ENCODE measurements around the gene FSD1L. TPM values are rescaled to one million over a fixed set of nuclear protein-coding genes. Genes with fewer than 3 reads are reported as not detected.

Gene FSD1L
- 10.8 TPM for total RNA-seq
- long read RNA-seq, partial matches to known transcripts, result 1 of 10 reads
- long read RNA-seq, other reads (novel, unspliced or antisense), result 8 of 10 reads

DNA sequence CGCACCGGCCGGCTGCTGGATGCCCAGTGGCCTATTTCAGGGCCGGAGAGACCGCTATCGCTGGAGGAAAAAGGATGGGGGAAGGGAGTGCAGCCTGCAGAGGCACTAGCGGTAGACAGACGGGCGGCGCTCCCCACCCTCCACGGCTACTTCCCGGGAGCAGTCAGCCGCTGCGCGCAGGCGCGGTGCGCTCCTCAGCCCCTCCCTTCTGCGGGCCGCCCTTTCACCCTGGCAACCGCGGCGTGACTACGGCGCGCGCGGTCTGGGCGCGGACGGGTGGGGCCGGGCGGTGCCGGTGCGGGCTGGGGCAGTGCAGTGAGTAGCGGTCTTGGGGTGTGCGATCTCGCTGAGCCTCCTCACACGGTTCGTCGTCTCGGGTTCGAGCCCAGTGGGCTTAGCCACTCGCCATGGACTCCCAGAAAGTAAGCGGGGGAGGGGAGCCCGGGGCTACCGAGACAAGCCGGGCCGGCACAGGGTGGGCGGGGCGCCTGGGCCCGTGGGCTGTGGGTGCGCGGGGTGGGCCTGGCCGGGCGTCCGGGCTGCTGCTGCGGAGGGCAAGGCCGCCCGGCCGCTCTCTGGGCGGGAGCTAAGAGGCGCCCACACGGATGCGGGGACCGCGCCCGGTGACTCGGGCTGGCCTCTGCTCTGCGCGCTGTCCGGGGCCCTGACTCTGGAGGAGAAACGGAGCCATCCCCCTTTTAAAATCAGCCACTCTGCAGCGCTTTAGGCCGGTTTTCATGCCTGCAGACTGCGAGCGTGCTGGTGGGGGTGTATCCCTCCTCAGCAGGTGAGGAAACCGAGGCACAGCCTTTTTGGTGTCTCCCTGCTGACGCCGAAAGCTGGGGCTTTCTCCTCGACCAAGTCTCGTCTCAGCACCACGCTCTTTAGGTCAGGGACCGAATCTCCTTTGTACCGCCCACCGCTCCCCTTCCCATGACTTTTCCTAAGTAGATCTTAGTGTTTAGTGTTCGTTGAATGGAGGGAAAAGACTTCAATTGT lies at the start of gene FSD1L:
FSD1L (plus strand) TSS at position 221 of the 999 bp plus-strand sequence; CDS start at position 408, 187 bp downstream.
- intact Hi-C loops (cut with DNase I), result loop anchor here (10.0 kb wide), 2 partner anchors 203 to 247 kb away; partner anchors contain the start of genes SLC44A1 and TMEM38B
- DNase-seq (ENCODE audit: low spot score), result peak; percentile 97

- intact Hi-C loops (cut with DNase I), result no loop called here
Measured at GRCh38 chr9:105399117-105399516, 48.7 kb upstream of the FSD1L start.

DNA sequence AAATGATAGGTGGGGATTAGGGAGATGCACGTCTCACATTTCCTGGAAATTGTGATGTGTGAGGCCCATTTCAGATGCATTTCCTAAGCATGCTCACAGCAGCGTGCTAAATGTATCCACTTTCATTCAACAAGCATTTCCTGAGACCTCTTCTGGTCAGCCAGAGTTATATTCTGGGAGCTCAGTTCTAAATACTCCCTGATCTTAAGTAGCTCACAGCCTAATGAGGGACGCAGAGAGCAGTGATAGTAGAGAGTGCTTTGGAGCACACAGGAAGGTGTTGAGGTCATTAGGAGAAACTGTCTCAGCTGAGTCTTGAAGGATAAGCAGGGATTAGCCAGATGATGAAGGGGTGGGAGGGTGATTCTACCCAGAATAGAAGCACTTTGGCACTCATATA lies 46.2 kb upstream of the FSD1L start:
- intact Hi-C loops (cut with DNase I), result no loop called here
- DNase-seq (ENCODE audit: low spot score), result no peak

More at GRCh38 chr9:105399117-105399516, 48.7 kb upstream of the FSD1L start:
- DNase-seq (ENCODE audit: low spot score), result no peak

DNA sequence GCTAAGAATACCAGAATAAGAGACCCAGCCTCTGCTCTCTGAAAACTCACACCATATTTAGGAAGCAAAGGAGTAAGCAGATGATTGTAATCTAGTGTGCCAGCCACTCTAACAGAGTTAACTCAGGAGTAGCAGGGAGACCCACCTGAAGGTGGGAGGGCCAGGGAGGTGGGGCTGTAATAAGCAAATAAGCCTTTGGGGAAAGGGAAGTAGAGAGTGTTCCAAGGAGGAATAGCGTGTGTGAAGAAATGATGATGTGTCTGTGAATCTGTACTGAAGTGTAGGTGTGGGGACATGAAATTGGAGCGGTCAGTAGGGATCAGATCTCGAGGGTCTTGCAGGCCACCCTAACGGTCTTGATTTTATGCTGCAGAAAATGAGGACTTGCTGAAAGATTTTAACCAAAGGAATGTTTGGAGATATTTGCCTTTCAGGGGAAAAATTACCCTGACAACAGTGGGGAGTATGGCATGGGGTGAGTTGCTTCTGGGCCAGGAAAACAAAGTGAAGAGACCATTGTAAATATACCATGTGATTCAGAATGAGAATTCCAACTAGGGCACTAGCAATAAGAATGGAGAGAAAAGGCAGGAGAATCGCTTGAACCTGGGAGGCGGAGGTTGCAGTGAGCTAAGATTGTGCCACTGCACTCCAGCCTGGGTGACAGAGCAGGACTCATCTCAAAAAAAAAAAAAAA lies 44.1 kb upstream of the FSD1L start:
- DNase-seq (ENCODE audit: low spot score), result no peak
- intact Hi-C loops (cut with DNase I), result no loop called here

GRCh38 chr9:105405514-105406131 lies 42.2 kb upstream of the FSD1L start:
- intact Hi-C loops (cut with DNase I), result no loop called here
- no peak for DNase-seq (ENCODE audit: low spot score)

DNA sequence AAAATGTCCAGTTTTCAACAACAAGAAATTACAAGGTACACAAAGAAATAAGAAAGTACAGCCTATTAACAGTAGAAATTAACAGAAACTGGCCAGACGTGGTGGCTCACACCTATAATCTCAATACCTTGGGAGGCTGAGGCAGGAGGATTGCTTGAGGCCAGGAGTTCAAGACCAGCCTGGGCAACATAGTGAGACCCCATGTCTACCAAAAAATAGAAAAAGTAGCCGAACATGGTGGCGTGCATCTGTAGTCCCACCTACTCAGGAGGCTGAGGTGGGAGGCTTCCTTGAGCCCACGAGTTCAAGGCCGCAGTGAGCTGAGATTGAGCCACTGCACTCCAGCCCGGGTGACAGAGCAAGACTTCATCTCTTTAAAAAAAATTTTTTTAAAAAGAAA lies 41.5 kb upstream of the FSD1L start:
- DNase-seq (ENCODE audit: low spot score), result no peak
- intact Hi-C loops (cut with DNase I), result no loop called here

DNA sequence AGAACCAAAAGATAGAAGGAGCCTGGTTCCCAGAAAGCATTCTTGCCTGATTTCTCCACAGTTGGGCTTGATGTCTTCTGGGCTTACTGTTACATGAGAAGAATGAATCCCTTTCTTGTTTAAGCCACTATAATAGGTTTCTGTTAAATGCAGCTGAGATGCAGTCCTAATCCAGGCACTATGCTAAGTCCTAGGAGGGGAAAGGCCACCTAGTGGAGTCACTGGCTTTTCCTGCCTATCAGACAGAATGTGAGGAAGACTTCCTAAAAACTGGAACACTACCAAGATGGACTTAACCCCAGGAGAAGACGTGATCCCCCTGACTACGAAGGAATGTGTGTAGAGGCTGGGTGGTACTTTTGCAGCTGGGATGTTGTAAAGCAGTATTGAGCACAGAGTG lies 34.3 kb upstream of the FSD1L start:
- intact Hi-C loops (cut with DNase I), result loop anchor here (10.0 kb wide), 1 partner anchor 609 kb away; no protein-coding TSS in a partner anchor
- no peak for DNase-seq (ENCODE audit: low spot score)

DNA sequence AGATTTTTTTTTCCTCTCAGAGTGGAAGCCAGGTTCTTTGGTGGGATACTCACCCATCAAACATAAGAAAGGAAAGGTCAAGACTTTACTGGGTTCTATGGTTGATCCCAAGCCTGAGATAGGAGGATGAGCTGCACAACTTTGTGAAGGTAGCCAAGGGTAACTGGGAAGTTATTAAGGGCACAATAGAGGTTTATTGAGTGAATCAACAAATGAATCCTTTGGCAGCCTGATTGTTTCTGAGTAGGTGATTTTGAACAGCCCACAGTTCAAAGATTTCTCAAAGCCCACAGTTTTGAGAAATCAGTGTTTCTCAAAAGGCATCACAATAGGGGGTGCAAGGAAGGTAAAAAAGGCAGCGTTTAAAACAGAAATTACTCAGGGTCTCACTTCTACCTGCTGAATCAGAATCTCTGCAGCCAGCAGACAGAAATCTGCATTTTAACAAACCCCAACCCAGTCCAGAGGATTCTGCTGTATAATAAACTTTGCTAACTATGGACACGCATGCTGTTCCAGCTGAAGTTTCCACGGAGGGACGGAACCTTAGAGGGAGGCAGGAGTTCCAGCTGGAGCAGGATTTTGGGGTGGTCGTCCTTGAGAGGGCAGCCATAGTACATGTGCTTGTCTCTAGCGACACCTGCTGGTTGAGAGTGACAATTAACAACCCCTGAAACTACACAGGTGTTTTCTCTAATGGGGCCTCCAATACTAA lies 32.7 kb upstream of the FSD1L start:
- no peak for DNase-seq (ENCODE audit: low spot score)
- intact Hi-C loops (cut with DNase I), result loop anchor here (2.0 to 10.0 kb wide), 3 partner anchors 256 to 610 kb away; no protein-coding TSS in a partner anchor

DNA sequence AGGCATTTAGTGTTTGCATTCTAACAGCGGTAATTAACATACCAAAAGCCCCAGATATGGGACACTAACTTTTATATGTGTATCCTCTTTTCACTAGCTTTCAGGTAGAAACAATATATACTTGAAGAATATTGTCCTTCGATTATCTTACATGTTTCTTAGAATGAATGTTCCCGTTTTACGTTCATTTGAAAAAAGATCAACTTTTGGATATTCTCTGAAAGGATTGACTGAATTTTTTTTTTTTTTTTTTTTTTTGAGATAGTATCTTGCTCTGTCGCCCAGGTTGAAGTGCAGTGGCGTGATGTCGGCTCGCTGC lies 32.2 kb upstream of the FSD1L start:
- intact Hi-C loops (cut with DNase I), result loop anchor here (2.0 to 10.0 kb wide), 3 partner anchors 257 to 611 kb away; no protein-coding TSS in a partner anchor
- no peak for DNase-seq (ENCODE audit: low spot score)

- DNase-seq (ENCODE audit: low spot score), result no peak
- intact Hi-C loops (cut with DNase I), result loop anchor here (5.0 to 10.0 kb wide), 2 partner anchors 555 to 612 kb away; no protein-coding TSS in a partner anchor
Measured at GRCh38 chr9:105416840-105417239, 31.0 kb upstream of the FSD1L start.

DNA sequence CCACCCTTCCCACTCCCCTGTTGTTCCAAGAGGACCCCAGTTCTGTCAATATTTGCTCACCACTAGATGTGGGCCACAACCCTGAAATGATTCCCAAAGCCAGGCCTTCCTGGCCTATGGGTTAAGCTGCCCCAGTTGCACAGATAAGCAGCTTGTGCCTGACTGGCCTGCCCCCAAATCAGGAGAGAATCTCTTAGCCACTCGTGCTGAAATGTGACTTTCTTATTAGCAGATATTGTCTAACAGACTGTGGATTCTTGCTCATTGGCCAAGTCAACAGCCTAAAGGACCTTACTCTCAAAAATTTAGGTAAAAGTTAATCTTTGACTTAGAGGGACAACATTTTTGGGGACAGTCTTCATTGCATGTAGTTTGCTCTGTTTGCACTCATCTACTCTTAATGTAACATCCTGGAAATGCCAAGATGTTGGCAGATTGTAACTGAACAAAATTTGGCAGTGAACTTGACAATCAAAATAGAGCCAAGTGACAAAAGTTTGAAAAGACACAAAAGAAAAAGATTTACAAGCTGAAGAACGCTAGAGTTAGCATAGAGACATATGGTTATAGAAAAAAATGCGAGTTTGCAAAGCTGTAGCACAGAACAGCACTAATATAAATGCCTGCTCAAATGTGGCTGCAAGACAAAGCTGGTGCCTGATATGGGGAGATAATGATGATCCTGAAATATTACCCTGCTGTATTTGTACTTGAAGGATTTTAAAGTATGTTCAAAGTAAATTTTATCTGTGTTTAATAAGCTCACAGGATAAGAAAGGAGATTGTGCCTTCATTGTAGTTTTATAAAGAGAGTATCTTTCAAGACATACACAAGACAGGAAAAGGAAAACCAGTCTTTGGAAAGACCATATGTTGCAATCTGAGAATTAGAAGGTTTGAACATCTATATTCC lies 29.0 kb upstream of the FSD1L start:
- no peak for DNase-seq (ENCODE audit: low spot score)
- intact Hi-C loops (cut with DNase I), result loop anchor here (5.0 to 10.0 kb wide), 2 partner anchors 557 to 614 kb away; no protein-coding TSS in a partner anchor

DNA sequence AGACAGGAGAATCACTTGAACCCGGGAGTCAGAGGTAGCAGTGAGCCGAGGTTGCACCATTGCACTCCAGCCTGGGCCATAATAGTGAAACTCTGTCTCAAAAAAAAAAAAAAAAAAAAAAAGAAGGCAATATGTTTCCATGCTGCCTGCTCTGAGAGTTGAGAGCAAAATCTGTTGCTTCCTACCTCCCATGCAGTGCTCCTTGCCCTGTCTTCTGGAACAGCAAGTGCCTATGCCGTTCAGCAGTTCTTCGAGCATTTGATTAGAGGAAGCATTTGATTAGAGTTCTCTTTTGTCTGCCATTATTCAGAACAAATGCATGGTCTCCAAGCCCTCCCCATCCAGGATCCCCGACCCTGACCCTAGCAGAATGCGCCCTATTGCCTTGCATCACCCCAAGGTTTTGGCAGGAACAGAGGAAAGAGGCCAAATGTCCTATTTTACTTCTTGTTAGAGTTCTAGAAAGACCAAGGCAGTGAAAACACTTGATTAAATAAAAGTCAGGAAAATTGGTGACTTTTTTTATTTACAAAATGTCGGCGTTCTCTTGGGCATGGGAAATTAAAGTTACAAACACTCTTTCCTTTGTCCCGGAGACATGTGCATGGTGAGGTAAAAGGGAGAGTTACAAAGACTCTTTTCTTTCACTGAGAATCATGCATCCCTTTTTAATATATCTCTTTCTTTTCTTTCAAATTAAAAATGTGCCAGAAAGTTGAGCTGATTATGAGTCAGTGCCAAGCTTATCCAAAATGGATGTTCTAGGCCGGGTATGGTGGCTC lies 27.8 kb upstream of the FSD1L start:
- no peak for DNase-seq (ENCODE audit: low spot score)
- intact Hi-C loops (cut with DNase I), result loop anchor here (5.0 to 10.0 kb wide), 3 partner anchors 55 to 615 kb away; no protein-coding TSS in a partner anchor

GRCh38 chr9:105421154-105421553 lies 26.7 kb upstream of the FSD1L start:
- intact Hi-C loops (cut with DNase I), result loop anchor here (10.0 kb wide), 1 partner anchor 54 kb away; no protein-coding TSS in a partner anchor
- DNase-seq (ENCODE audit: low spot score), result no peak

DNA sequence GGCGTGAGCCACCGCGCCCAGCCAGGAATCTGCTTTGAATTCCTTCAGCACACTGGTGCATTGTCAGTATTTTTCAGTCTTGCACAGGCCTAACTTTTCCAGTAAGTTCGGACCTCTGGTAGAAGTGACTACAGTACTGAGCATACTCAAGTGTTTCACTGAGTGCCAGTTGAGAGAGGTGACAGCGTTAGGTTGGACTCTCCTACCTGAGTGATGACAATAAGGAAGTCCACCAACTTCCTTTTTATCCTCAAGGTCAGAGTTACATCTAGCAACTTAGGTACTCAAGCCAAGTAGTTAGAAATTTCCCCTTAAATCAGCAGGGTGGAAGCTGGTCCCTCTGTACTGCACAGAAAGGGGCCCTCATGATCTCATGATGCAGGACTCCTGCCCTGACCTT lies 26.0 kb upstream of the FSD1L start:
- DNase-seq (ENCODE audit: low spot score), result no peak
- intact Hi-C loops (cut with DNase I), result loop anchor here (10.0 kb wide), 1 partner anchor 53 kb away; no protein-coding TSS in a partner anchor

DNA sequence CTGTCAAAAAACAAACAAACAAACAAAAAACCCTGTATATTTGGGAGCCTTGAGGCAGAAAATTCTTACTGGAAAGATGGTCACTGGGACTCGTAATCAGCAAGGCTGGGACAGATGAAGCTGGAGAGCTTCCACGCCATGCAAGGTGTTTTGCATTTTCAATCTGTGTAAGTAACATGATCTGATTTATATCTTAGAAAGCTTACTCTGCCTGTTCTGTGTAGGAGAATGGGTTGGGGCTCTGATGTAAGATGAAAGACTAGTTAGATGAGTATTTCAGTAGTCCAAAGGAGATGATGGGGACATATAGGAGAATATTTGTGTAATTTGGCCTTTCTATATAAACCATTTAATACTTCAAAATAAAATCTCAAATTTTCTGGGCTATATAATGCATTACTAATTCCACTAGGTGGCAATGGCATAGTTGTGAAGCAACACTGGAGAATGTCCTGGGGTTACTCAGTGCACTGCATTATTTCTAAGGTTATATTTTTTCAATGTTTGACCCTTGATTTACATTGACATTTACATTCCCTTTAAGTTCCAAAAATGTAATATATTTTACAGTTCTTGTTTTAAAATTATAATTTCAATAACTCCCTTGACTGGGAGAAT lies 21.9 kb upstream of the FSD1L start:
- intact Hi-C loops (cut with DNase I), result loop anchor here (10.0 kb wide), 1 partner anchor 49 kb away; no protein-coding TSS in a partner anchor
- no peak for DNase-seq (ENCODE audit: low spot score)

DNA sequence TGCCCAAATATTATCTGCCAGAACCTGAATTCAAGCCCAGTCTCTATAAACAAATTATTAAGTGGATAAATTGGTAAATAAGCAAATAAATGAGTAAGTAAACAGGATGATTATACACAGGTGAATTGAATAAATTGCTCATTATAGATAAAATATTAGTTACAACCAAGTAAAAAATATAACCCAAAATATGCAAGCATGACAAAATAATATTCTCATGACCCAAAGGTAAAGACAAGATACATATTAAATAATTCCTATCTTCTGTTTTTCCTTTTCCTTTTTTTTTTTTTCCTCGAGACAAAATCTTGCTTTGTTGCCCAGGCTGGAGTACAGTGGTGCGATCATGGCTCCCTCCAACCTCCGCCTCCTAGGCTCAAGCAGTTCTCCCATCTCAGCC lies 21.2 kb upstream of the FSD1L start:
- intact Hi-C loops (cut with DNase I), result loop anchor here (10.0 kb wide), 1 partner anchor 48 kb away; no protein-coding TSS in a partner anchor
- DNase-seq (ENCODE audit: low spot score), result no peak
